Panc1 (cell line): ENCODE measurements around the gene PGRMC2. TPM values are rescaled to one million over a fixed set of nuclear protein-coding genes. Genes with fewer than 3 reads are reported as not detected.

Experiments
- ATAC-seq: fragments of 200-7000 bp; cut with Tn5 transposase; 2 replicates; pipeline ENCODE4 v1.9.1; 2020; ENCODE audit warnings: mild to moderate bottlenecking, moderate library complexity
- BruUV-seq: library from RNA; stranded (reverse); fragments of 400-500 nt; replicated peaks from 2 replicates; lab custom pipeline; 2021; lab: Mats Ljungman, UMichigan
- CTCF ChIA-PET: fragments of 300-600 bp; sonication (Branson Sonifier 250); formaldehyde crosslinking; loops from one replicate; lab custom pipeline; 2022; ENCODE audit warnings: antibody characterized with exemption; lab: Charles Lee
- POLR2A ChIA-PET: fragments of 300-600 bp; sonication (Branson Sonifier 250); formaldehyde crosslinking; loops from one replicate; lab custom pipeline; 2022; ENCODE audit warnings: antibody characterized with exemption; lab: Charles Lee
- DNase-seq: peaks from one replicate; pipeline ENCODE4 v3.0.0-alpha.2; 2010; ENCODE audit warnings: low read depth, low spot score
- H3K27ac ChIP-seq: 2 replicates; pipeline ENCODE4 v1.5.1; 2011; ENCODE audit warnings: mild to moderate bottlenecking, low read length, inconsistent platforms
- H3K27me3 ChIP-seq: fragments of 200-500 bp; sonication (Bioruptor generic); 2 replicates; pipeline ENCODE4 v1.6.0; 2014; ENCODE audit warnings: low read length, inconsistent platforms; ENCODE audit not compliant: control insufficient read depth, insufficient read depth
- H3K36me3 ChIP-seq: fragments of 200-500 bp; sonication (Bioruptor generic); 2 replicates; pipeline ENCODE4 v1.5.1; 2014; ENCODE audit warnings: inconsistent platforms, mild to moderate bottlenecking, low read length, moderate library complexity; ENCODE audit not compliant: control insufficient read depth, insufficient read depth
- H3K4me1 ChIP-seq: 2 replicates; pipeline ENCODE4 v1.5.1; 2011; ENCODE audit warnings: inconsistent platforms, mild to moderate bottlenecking, low read length, moderate library complexity; ENCODE audit not compliant: control insufficient read depth, insufficient read depth
- H3K4me3 ChIP-seq, 2 experiments: 2 replicates each; pipeline ENCODE4 v1.5.1; 2011 to 2012; ENCODE audit warnings: low read depth in 2 of 2, low read length in 2 of 2, mild to moderate bottlenecking in 2 of 2, inconsistent platforms in 1 of 2, moderate library complexity in 1 of 2
- H3K9me3 ChIP-seq: fragments of 200-500 bp; sonication (Bioruptor generic); 2 replicates; pipeline ENCODE4 v1.5.1; 2014; ENCODE audit warnings: low read depth, mild to moderate bottlenecking, inconsistent platforms, low read length, moderate library complexity; ENCODE audit not compliant: control insufficient read depth, insufficient read depth
- CTCF ChIP-seq: fragments of 450-650 bp; IDR thresholded peaks from 2 replicates; pipeline ENCODE4 v1.5.1; 2017; ENCODE audit warnings: mild to moderate bottlenecking
- POLR2AphosphoS5 ChIP-seq: IDR thresholded peaks from 2 replicates; pipeline ENCODE4 v1.6.1; 2012; ENCODE audit warnings: mild to moderate bottlenecking, low read depth, low read length, moderate library complexity
- REST ChIP-seq, 2 experiments: IDR thresholded peaks; 2 replicates each; pipeline ENCODE4 v1.6.1; 2011 to 2012; ENCODE audit warnings: low read depth in 2 of 2, control low read depth in 1 of 2, low read length in 1 of 2, mild to moderate bottlenecking in 1 of 2, moderate library complexity in 1 of 2; ENCODE audit not compliant: insufficient read depth in 1 of 2
- SIN3A ChIP-seq: IDR thresholded peaks from 2 replicates; pipeline ENCODE4 v1.6.1; 2012; ENCODE audit warnings: low read depth, mild to moderate bottlenecking, low read length, moderate library complexity, borderline replicate concordance; ENCODE audit not compliant: insufficient read depth
- TCF7L2 ChIP-seq: IDR thresholded peaks from 2 replicates; pipeline ENCODE4 v1.6.1; 2011; ENCODE audit warnings: mild to moderate bottlenecking, low read depth, low read length, inconsistent platforms
- in situ Hi-C: cut with HindIII; loops from 2 replicates; pipeline ENCODE4 v1.10.0; 2016; ENCODE audit warnings: low sequenced_read_pairs, low pct_unique_long_range_greater_than_20kb
- intact Hi-C: fragments of 100-400 bp; cut with micrococcal nuclease; formaldehyde crosslinking; loops from one replicate; pipeline ENCODE4 v1.10.0; 2022; ENCODE audit not compliant: unreplicated experiment
- total RNA-seq: library from RNA; stranded (reverse); gene quantifications from one replicate; pipeline ENCODE4 v1.2.1, GENCODE V29; 2021; ENCODE audit not compliant: unreplicated experiment

The PGRMC2 gene
- total RNA-seq, 1 experiment from 2014 or later: 47.6 TPM

- H3K27me3 ChIP-seq: no peaks in the 10 kb centered on the region
- no peaks in the 10 kb centered on the region for H3K36me3 ChIP-seq
- no peaks in the 10 kb centered on the region; the same call in 1 of the 2 replicates for H3K4me1 ChIP-seq
- POLR2A ChIA-PET: no interaction called here
- CTCF ChIA-PET: no interaction called here
- H3K4me3 ChIP-seq: no peak overlapping the region
- H3K27ac ChIP-seq: no peak overlapping the region
- ATAC-seq: no peak
- in situ Hi-C loops (no loop called here), intact Hi-C loops (no loop called here)
- TF ChIP-seq POLR2AphosphoS5 (no peak), SIN3A (no peak), TCF7L2 (no peak), CTCF (no peak), REST (IDR thresholded peaks at IDR 0.05; ENCODE audit: insufficient read depth in 1 of 2, low read depth in 2 of 2, low read length in 1 of 2) (no peak)
- no TSS peak for BruUV-seq
- no peak for DNase-seq
- H3K9me3 ChIP-seq: no peaks in the 10 kb centered on the region
Measured at GRCh38 chr4:128292349-128292748, 4.7 kb upstream of the PGRMC2 start.

GRCh38 chr4:128291096-128291495 is 3.5 kb upstream of the PGRMC2 start:
- no TSS peak for BruUV-seq
- Histone ChIP-seq H3K27me3 (no peaks in the 10 kb centered on the region), H3K27ac (no peak overlapping the region; the same call in 1 of the 2 replicates), H3K36me3 (no peaks in the 10 kb centered on the region; the same call in 1 of the 2 replicates), H3K4me3 (no peak overlapping the region), H3K4me1 (no peaks in the 10 kb centered on the region; the same call in 1 of the 2 replicates), H3K9me3 (no peaks in the 10 kb centered on the region)
- ChIA-PET CTCF (no interaction called here), POLR2A (no interaction called here)
- TF ChIP-seq CTCF (no peak), POLR2AphosphoS5 (no peak), REST (IDR thresholded peaks at IDR 0.05; ENCODE audit: insufficient read depth in 1 of 2, low read depth in 2 of 2, low read length in 1 of 2) (no peak), TCF7L2 (no peak), SIN3A (no peak)
- ATAC-seq (no peak), DNase-seq (no peak)
- intact Hi-C loops: no loop called here
- in situ Hi-C loops: no loop called here
